GM08714 (cell line): Measurements from ENCODE around the gene EXOSC5.
"Not testable (repeated sequence)": the region's sequence is repeated elsewhere in the genome, so short reads cannot be mapped to it uniquely, and the experiment has no call there.

Experiments
- H3K4me3 ChIP-seq: fragments of 200-500 bp; sonication (Bioruptor generic); 2 replicates; pipeline ENCODE4 v1.5.1; 2014; ENCODE audit warnings: mild to moderate bottlenecking, low read length, inconsistent platforms
- ZNF274 ChIP-seq: IDR thresholded peaks from 2 replicates; pipeline ENCODE4 v1.6.1; 2012; ENCODE audit warnings: mild to moderate bottlenecking, low read depth, low read length

The EXOSC5 gene

DNA sequence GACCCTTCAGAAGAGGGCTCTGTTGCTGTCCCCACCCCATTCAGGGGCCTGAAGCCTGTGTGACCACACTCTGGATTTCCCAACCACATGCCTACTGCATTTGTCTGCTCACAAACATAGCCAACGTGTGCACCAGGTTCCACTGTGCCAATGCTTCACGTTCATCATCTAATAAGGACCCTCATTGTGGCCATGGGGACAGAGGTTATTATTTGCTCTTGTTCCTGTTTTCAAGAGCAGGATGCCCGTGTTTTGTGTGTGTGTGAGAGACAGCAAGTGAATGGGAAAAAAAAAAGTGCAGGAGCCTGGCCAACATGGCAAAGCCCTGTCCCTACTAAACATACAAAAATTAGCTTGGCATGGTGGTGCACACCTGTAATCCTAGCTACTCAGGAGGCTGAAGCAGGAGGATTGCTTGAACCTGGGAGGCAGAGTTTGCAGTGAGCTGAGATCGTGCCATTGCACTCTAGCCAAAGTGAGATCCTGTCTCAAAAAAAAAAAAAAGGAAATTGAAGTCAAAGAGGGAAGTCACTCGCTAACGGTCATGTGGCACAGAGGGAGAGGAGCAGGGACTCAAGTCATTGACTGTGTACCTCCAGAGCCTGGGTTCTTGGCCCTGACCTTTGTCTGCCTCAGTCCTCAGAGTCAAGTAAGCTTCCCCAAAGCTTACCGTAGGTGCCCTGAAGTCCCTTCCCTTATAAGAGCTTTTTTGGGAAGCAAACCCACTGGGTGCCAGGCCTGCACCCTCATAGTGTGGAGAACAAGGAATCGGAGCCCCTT lies 23.1 kb upstream of the EXOSC5 start:
- H3K4me3 ChIP-seq = no peak overlapping the region
- TF ChIP-seq ZNF274 = no peak

GRCh38 chr19:41416194-41416674 lies 19.1 kb upstream of the EXOSC5 start:
- TF ChIP-seq ZNF274 = no peak
- no peak overlapping the region for H3K4me3 ChIP-seq

- H3K4me3 ChIP-seq = no peak overlapping the region
- TF ChIP-seq ZNF274 = no peak
Measured at GRCh38 chr19:41415154-41415571, 18.0 kb upstream of the EXOSC5 start.

DNA sequence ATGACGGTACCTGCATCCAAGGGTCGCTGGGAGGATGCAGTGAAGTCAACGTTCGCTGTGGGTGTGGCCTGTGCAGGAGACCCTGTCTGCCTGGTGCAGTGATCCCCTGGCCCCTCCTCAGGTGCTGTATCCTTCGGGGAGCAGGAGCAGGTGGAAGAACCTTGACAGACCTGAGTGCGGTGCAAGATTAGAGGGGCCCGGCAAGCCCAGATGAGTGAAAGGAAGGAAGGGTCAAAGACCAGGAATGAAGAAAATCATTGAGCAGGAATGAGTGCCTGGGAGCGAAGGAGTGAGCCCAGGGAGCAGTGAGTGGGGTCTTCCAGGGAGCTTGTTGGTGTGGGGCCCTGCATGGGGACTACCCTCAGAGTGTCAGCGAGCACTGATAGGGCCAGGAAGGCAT lies 17.3 kb upstream of the EXOSC5 start:
- no peak for TF ChIP-seq ZNF274

GRCh38 chr19:41413947-41414346 lies 16.8 kb upstream of the EXOSC5 start:
- no peak overlapping the region for H3K4me3 ChIP-seq
- no peak for TF ChIP-seq ZNF274

More for the DNA sequence above, 17.3 kb upstream of the EXOSC5 start:
- no peak overlapping the region for H3K4me3 ChIP-seq

- H3K4me3 ChIP-seq = no peak overlapping the region
- no peak for TF ChIP-seq ZNF274
Measured at GRCh38 chr19:41412953-41413352, 15.8 kb upstream of the EXOSC5 start.

- no peak overlapping the region for H3K4me3 ChIP-seq
- no peak for TF ChIP-seq ZNF274
Measured at GRCh38 chr19:41411968-41412265, 14.8 kb upstream of the EXOSC5 start.

DNA sequence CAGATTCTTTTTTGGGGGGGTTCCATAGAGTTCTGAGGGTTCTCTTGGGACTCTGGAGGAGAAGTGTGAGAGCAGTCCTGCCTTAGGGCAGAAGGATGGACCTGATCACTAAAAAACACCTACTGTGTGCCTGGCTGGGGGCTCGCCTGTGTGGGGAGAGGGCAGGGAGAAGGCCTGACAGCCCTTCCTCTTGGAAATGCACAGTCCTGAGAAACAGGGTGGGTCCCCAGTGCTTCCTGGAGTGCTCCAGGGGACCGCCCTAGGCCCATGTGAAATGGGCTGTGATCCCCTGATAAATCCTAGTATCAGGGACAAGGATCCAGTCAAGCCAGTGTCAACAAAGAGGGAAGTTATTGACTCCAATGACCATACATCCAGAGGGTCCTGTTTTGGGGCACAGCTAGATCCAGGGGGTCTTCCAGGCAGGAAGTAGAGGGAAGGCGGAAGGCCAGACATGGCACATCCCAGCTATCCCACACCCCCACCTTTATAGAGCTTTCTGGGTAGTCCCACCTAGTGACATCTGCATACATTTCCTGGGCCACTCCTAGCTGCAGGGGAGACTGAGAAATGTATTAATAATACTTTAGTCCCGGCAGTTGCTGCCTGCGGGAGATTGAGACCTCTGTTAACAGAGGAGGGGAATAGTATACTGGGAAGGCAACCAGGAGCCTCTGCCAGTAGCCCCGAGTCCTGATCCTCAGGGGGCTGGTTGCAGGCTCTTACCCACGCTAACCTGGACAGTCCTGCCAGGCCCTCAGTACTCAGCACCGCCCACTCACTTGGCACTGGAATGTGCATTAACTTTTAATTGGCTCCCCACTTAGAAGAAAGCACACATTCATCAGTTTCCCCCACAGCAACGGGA lies 14.2 kb upstream of the EXOSC5 start:
- no peak for TF ChIP-seq ZNF274
- no peak overlapping the region for H3K4me3 ChIP-seq

DNA sequence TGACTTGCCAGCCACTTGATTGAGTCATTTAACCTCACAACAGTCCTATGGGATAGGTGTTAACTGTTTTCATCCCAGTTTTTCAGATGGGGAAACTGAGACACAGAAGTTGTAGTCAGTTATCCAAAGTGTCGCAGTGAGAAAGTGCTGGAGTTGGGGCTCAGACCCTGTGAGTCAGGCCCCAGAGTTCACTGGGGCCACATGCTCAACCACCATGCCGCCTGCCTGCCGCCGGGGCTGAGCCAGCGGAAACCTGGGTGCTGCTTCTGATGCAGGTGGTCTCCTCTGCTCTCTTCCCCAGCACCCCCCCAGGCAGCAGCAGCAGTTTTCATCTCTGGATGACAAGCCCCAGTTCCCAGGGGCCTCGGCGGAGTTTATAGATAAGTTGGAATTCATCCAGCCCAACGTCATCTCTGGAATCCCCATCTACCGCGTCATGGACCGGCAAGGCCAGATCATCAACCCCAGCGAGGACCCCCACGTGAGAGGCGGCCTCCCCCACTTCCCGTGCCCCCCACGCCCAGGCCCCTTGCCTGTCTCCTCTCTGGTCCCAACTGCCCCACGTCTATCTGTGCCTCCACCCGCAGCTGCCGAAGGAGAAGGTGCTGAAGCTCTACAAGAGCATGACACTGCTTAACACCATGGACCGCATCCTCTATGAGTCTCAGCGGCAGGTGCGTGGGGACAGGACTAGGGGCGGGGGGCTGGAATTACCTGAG lies 13.3 kb upstream of the EXOSC5 start:
- H3K4me3 ChIP-seq = no peak overlapping the region
- TF ChIP-seq ZNF274 = no peak

GRCh38 chr19:41409288-41409687 lies 12.1 kb upstream of the EXOSC5 start:
- no peak overlapping the region for H3K4me3 ChIP-seq
- TF ChIP-seq ZNF274 = no peak

DNA sequence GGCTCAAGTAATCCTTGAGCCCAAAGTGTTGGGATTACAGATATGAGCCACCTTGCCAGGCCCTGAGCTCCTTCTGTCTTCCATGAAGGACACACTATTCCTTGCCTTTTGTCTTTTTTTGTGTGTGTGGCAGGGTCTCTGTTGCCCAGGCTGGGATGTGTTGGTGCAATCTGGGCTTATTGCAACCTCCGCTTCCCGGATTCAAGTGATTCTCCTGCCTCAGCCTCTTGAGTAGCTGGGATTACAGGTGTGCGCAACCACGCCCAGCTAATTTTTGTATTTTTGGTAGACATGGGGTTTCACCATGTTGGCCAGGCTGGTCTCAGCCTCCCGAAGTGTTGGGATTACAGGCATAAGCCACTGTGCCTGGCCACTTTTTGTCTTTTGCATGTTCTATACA lies 11.7 kb upstream of the EXOSC5 start:
- H3K4me3 ChIP-seq = not testable (repeated sequence)

GRCh38 chr19:41408256-41408655 lies 11.1 kb upstream of the EXOSC5 start:
- no peak for TF ChIP-seq ZNF274
- no peak overlapping the region for H3K4me3 ChIP-seq

- no peak for TF ChIP-seq ZNF274
- H3K4me3 ChIP-seq = no peak overlapping the region
Measured at GRCh38 chr19:41407271-41407670, 10.1 kb upstream of the EXOSC5 start.

GRCh38 chr19:41405776-41406175 lies 8.6 kb upstream of the EXOSC5 start:
- no peak overlapping the region for H3K4me3 ChIP-seq
- no peak for TF ChIP-seq ZNF274
